ENCODE measurements around the gene GZF1. TPM values are rescaled to one million over a fixed set of nuclear protein-coding genes. Genes with fewer than 3 reads are reported as not detected.

GZF1 gene
- total and polyA plus RNA-seq, 4 experiments from 2014 or later, result 2.6 to 14.1 (median 8.2) TPM

DNA sequence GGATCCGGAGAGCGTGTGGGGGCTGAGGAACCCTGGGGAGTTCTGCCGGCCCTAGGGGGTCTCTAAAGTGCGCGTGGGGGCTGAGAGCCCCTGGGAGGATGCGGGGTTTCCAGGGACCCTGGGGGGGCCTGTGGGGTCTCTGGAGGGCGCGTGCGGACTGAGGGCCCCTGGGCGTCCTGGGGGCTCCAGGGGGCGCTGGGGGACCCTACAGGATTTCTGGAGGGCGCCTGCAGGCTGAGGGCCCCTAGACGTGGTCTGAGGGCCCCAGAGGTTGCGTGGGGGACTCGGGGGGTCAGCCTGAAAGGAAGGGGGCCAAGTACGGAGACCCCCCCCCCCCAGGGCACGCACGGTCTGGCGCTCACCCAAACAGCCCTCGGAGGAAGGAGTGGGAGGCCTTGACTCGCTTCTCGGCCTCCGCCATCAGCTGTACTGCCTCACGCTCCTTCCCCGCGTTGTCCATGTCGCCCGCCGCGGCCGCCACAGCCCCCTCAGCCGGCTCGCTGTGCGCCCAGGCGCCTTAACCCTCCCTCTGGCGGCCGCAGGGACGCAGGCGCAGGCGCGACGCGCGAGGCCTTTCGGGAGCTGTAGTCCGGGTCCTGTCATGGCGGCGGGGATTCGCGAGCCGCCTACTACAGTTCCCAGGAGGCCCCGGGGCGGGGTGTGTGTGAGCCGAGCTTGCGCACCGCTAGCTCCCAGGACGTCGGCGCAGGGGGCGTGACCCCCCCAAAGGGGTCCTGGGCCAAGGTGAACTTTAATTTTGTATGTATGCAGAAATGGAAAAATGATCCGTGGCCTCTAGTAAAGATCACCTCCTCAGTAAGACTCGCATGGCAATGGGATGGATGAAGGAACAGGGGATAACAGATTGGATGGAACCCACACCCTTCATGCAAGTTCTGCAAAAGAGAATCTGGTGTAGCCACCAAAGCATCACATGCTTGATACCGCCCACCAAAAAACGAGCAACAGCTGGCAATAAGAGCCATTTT is 59.3 kb downstream of the GZF1 start, which contains the start of gene NAPB:
TSS of gene NAPB (minus strand) at position 546 of the 989 bp plus-strand sequence. CDS start at position 460, 86 bp downstream.
- Mint-ChIP-seq H3K36me3 (peaks cover 0 to 2% of the 10 kb centered on the region in 2 donors), H3K9me3 (no peaks in the 10 kb centered on the region), H3K4me3 (peak within 1 kb of the TSS; percentile 83 to 91 (median 87)), H3K27ac (peak within 1 kb of the TSS; percentile 84 to 91 (median 89)), H3K27me3 (peaks cover 5 to 10% of the 10 kb centered on the region in 2 donors), H3K4me1 (peaks cover 16 to 32% (median 26%) of the 10 kb centered on the region in 4 donors)
- H3K27ac ChIP-seq (ENCODE audit: low read depth, low read length), result peak within 1 kb of the TSS; percentile 72
- H3K4me1 ChIP-seq (ENCODE audit: insufficient read depth, low read length), result peaks cover 21% of the 10 kb centered on the region
- intact Hi-C loops (cut with micrococcal nuclease), result loop anchor here (1.0 to 5.0 kb wide), 5 partner anchors 59 to 1971 kb away; partner anchors contain the start of genes ABHD12, ACSS1, ENTPD6 and GZF1
- CTCF ChIA-PET (ENCODE audit: partially characterized antibody), result interaction anchor here (0.6 to 7.7 kb wide), 7 partner anchors 12 to 80 kb away, joined by 3 to 66 read pairs (median 8); partner anchors contain the start of gene NXT1
- H3K27me3 ChIP-seq (ENCODE audit: insufficient read depth, low read length), result no peaks in the 10 kb centered on the region
- H3K36me3 ChIP-seq (ENCODE audit: insufficient read depth, low read length), result no peaks in the 10 kb centered on the region
- DNase-seq, result peak; percentile 90 to 92 (median 91)
- no peaks in the 10 kb centered on the region for H3K9me3 ChIP-seq (ENCODE audit: control insufficient read depth in 1 of 2, low read length in 2 of 2)
- peak within 1 kb of the TSS; percentile 73 to 84 for H3K4me3 ChIP-seq (ENCODE audit: low read length in 2 of 2)
- POLR2A ChIA-PET (ENCODE audit: partially characterized antibody), result interaction anchor here (0.9 to 7.6 kb wide), 8 partner anchors 11 to 1827 kb away, joined by 3 to 86 read pairs (median 4); partner anchors contain the start of genes GZF1, NXT1 and PYGB

Other genes starting within 250 kb of the GZF1 start
- 10 to 100 TPM; 21.5 to 23.6 TPM for gene NXT1, start 11.4 kb upstream of the GZF1 start, total RNA-seq
- 100 to 1,000 TPM in 1 of 2 donors, 10 to 100 TPM in 1; 59.9 to 102 TPM for gene NXT1, start 11.4 kb upstream of the GZF1 start, polyA plus RNA-seq
- 10 to 100 TPM; 13.3 to 14.9 TPM for gene NAPB, start 59.3 kb downstream of the GZF1 start, total RNA-seq
- 1 to 10 TPM; 5.8 to 6.2 TPM for gene NAPB, start 59.3 kb downstream of the GZF1 start, polyA plus RNA-seq
- not detected for gene CSTL1, start 77.5 kb downstream of the GZF1 start, total RNA-seq
- not detected for gene CSTL1, start 77.5 kb downstream of the GZF1 start, polyA plus RNA-seq
- gene CST11, start 90.7 kb downstream of the GZF1 start, total RNA-seq, result not detected
- not detected for gene CST11, start 90.7 kb downstream of the GZF1 start, polyA plus RNA-seq
- gene CST8, start 128.9 kb downstream of the GZF1 start, total RNA-seq, result not detected
- gene CST8, start 128.9 kb downstream of the GZF1 start, polyA plus RNA-seq, result not detected
- not detected for gene CST9L, start 206.3 kb downstream of the GZF1 start, total RNA-seq
- gene CST9L, start 206.3 kb downstream of the GZF1 start, polyA plus RNA-seq, result not detected
- not detected for gene CST9, start 243.7 kb downstream of the GZF1 start, total RNA-seq
- gene CST9, start 243.7 kb downstream of the GZF1 start, polyA plus RNA-seq, result not detected

Data from CD4-positive, alpha-beta memory T cell (primary cell).